Measurements from ENCODE around the gene MAST4.

- no peak for TF ChIP-seq EZH2 (IDR thresholded peaks at IDR 0.05; ENCODE audit: low read length, missing control alignments)
- TF ChIP-seq CTCF (conservative IDR thresholded peaks at IDR 0.05 in 1 of 2, IDR thresholded peaks at IDR 0.05 in 1 of 2; ENCODE audit: low read depth in 1 of 2, low read length in 2 of 2), result no peak
Measured at GRCh38 chr5:66546541-66546940, 49.7 kb upstream of the MAST4 start.

Data from fibroblast of lung (primary cell).